SK-N-SH (cell line): ENCODE measurements around the gene FAM9A. TPM values are rescaled to one million over a fixed set of nuclear protein-coding genes. Genes with fewer than 3 reads are reported as not detected.

ENCODE experiments used
- CTCF ChIA-PET: fragments of 300-600, 350-600 bp; formaldehyde crosslinking; extraction: SDS; loops from one replicate; lab custom pipeline; 2021; lab: Yijun Ruan, JAX
- POLR2A ChIA-PET: fragments of 350-600 bp; sonication (Branson Sonifier 250); formaldehyde crosslinking; extraction: SDS; loops from one replicate; lab custom pipeline; 2020; ENCODE audit warnings: antibody characterized with exemption, inconsistent platforms; lab: Yijun Ruan, JAX
- DNase-seq: peaks from one replicate; pipeline ENCODE4 v3.0.0; 2012
- H2AFZ ChIP-seq: fragments of 200-600 bp; sonication (generic); 2 replicates; pipeline ENCODE4 v1.8.1; 2016; ENCODE audit warnings: antibody characterized with exemption, mild to moderate bottlenecking, low read depth
- H3F3A ChIP-seq: fragments of 200-600 bp; sonication (generic); replicated peaks from 2 replicates; pipeline ENCODE3; 2016; ENCODE audit warnings: antibody characterized with exemption, mild to moderate bottlenecking; ENCODE audit not compliant: insufficient read depth
- H3K27ac ChIP-seq, 2 experiments: fragments of 200-500 bp in 1 of 2; fragments of 200-600 bp in 1 of 2; sonication (Bioruptor generic) in 1 of 2; sonication (generic), shearing (Covaris generic) in 1 of 2; 2 replicates each; pipeline versions ENCODE4 v1.5.1 to v1.6.1; 2014 to 2016; ENCODE audit warnings: low read depth in 2 of 2, inconsistent platforms in 1 of 2, low read length in 1 of 2, mild to moderate bottlenecking in 1 of 2, mixed read lengths in 1 of 2
- H3K27me3 ChIP-seq: fragments of 200-600 bp; sonication (generic), shearing (Covaris generic); 2 replicates; pipeline ENCODE4 v1.6.1; 2016; ENCODE audit warnings: mixed run types; ENCODE audit not compliant: insufficient read depth
- H3K36me3 ChIP-seq, 2 experiments: fragments of 200-500 bp in 1 of 2; fragments of 200-600 bp in 1 of 2; sonication (Bioruptor generic) in 1 of 2; sonication (generic) in 1 of 2; replicated peaks in 1 of 2; 2 replicates each; pipeline versions ENCODE3 to v1.5.1; 2014 to 2016; ENCODE audit warnings: low read length in 1 of 2, mild to moderate bottlenecking in 1 of 2; ENCODE audit not compliant: insufficient read depth in 2 of 2, control insufficient read depth in 1 of 2
- H3K4me1 ChIP-seq, 2 experiments: fragments of 200-500 bp in 1 of 2; fragments of 200-600 bp in 1 of 2; sonication (Bioruptor generic) in 1 of 2; sonication (generic), shearing (Covaris generic) in 1 of 2; 2 replicates each; pipeline versions ENCODE4 v1.5.1 to v1.6.1; 2014 to 2016; ENCODE audit warnings: low read depth in 1 of 2, low read length in 1 of 2, mixed run types in 1 of 2; ENCODE audit not compliant: insufficient read depth in 2 of 2, control insufficient read depth in 1 of 2
- H3K4me2 ChIP-seq: fragments of 200-600 bp; sonication (generic), shearing (Covaris generic); 2 replicates; pipeline ENCODE4 v1.6.1; 2017; ENCODE audit warnings: mixed run types
- H3K4me3 ChIP-seq, 2 experiments: fragments of 200-500 bp in 1 of 2; fragments of 200-600 bp in 1 of 2; sonication (Bioruptor generic) in 1 of 2; sonication (generic), shearing (Covaris generic) in 1 of 2; 2 replicates each; pipeline versions ENCODE4 v1.5.1 to v1.8.1; 2014 to 2016; ENCODE audit warnings: low read depth in 2 of 2, inconsistent platforms in 1 of 2, low read length in 1 of 2, mild to moderate bottlenecking in 1 of 2, mixed read lengths in 1 of 2, moderate library complexity in 1 of 2
- H3K79me2 ChIP-seq: fragments of 200-600 bp; sonication (generic); 2 replicates; pipeline ENCODE4 v1.8.1; 2017; ENCODE audit warnings: mild to moderate bottlenecking; ENCODE audit not compliant: insufficient read depth
- H3K9ac ChIP-seq: fragments of 200-600 bp; sonication (generic); 2 replicates; pipeline ENCODE4 v1.6.1; 2017; ENCODE audit warnings: mixed run types
- H3K9me2 ChIP-seq: fragments of 200-600 bp; sonication (generic); 2 replicates; pipeline ENCODE4 v1.6.1; 2017; ENCODE audit warnings: mixed run types
- H3K9me3 ChIP-seq: fragments of 200-600 bp; sonication (generic); 2 replicates; pipeline ENCODE4 v1.6.1; 2017; ENCODE audit warnings: mixed run types, mild to moderate bottlenecking, moderate library complexity
- H4K20me1 ChIP-seq: fragments of 200-600 bp; sonication (generic); 2 replicates; pipeline ENCODE4 v1.6.1; 2017; ENCODE audit warnings: mild to moderate bottlenecking, mixed run types; ENCODE audit not compliant: insufficient read depth
- CTCF ChIP-seq: fragments of 200-600 bp; sonication (generic); IDR thresholded peaks from 2 replicates; pipeline ENCODE4 v1.6.1; 2017; ENCODE audit warnings: antibody characterized with exemption, mild to moderate bottlenecking, moderate library complexity
- ELF1 ChIP-seq: IDR thresholded peaks from 2 replicates; pipeline ENCODE4 v1.4.0; 2012
- EP300 ChIP-seq, 2 experiments: IDR thresholded peaks; 2 replicates each; pipeline versions ENCODE4 v1.4.0 to v1.6.1; 2012; ENCODE audit warnings: borderline replicate concordance in 1 of 2, low read depth in 1 of 2, low read length in 1 of 2
- FOSL2 ChIP-seq: IDR thresholded peaks from 2 replicates; pipeline ENCODE4 v1.4.0; 2012; ENCODE audit warnings: low read depth, mild to moderate bottlenecking, moderate library complexity, borderline replicate concordance
- FOXJ3 ChIP-seq: sonication (generic); formaldehyde crosslinking; IDR thresholded peaks from 2 replicates; pipeline ENCODE4 v1.5.1; 2020; ENCODE audit warnings: mild to moderate bottlenecking, missing genetic modification reagents
- FOXM1 ChIP-seq: IDR thresholded peaks from 2 replicates; pipeline ENCODE4 v1.4.0; 2012; ENCODE audit warnings: low read depth, mild to moderate bottlenecking
- GABPA ChIP-seq: IDR thresholded peaks from 2 replicates; pipeline ENCODE4 v1.4.0; 2012; ENCODE audit warnings: low read depth, mild to moderate bottlenecking
- GATA2 ChIP-seq: sonication (generic); formaldehyde crosslinking; IDR thresholded peaks from 2 replicates; pipeline ENCODE4 v1.5.0; 2020; ENCODE audit warnings: mild to moderate bottlenecking, missing genetic modification reagents
- MAX ChIP-seq: IDR thresholded peaks from 2 replicates; pipeline ENCODE4 v1.4.0; 2012; ENCODE audit warnings: low read depth
- MEF2A ChIP-seq: IDR thresholded peaks from 2 replicates; pipeline ENCODE4 v1.4.0; 2012; ENCODE audit warnings: low read depth, borderline replicate concordance
- NRF1 ChIP-seq: IDR thresholded peaks from 2 replicates; pipeline ENCODE4 v1.6.1; 2012; ENCODE audit warnings: low read depth, mild to moderate bottlenecking, low read length
- PBX3 ChIP-seq: IDR thresholded peaks from 2 replicates; pipeline ENCODE4; 2012
- TCF12 ChIP-seq: IDR thresholded peaks from 2 replicates; pipeline ENCODE4 v1.4.0; 2012
- TEAD4 ChIP-seq: IDR thresholded peaks from 2 replicates; pipeline ENCODE4 v1.4.0; 2012; ENCODE audit warnings: mild to moderate bottlenecking, borderline replicate concordance; ENCODE audit not compliant: insufficient read depth
- USF1 ChIP-seq: IDR thresholded peaks from 2 replicates; pipeline ENCODE4 v1.4.0; 2012; ENCODE audit warnings: low read depth, borderline replicate concordance
- WGBS: methylation state at CpG from one replicate; pipeline ENCODE4 v1.1.6; 2017; ENCODE audit warnings: low lambda C conversion rate; 5-methylcytosine and 5-hydroxymethylcytosine counted together
- polyA plus RNA-seq, 3 experiments: library from polyadenylated mRNA; depleted of rRNA; stranded (reverse); fragments of >200 nt; gene quantifications; 2 replicates each; pipeline ENCODE4 v1.2.3, GENCODE V29; 2012

Gene FAM9A
- not detected in 2 replicates for polyA plus RNA-seq (2012; rRNA removed)
- not detected in 2 replicates for polyA plus RNA-seq (2012; cell fraction: cytosol; rRNA removed)
- not detected in 2 replicates for polyA plus RNA-seq (2012; cell fraction: nucleus; rRNA removed)

- no peak within 1 kb of the TSS for H3K9ac ChIP-seq
- no peaks in the 10 kb centered on the region for H3K36me3 ChIP-seq
- CTCF ChIA-PET: no interaction called here
- H4K20me1 ChIP-seq: no peaks in the 10 kb centered on the region
- no peaks in the 10 kb centered on the region for H3F3A ChIP-seq
- POLR2A ChIA-PET: no interaction called here
- no peak for TF ChIP-seq MAX
- no peak for TF ChIP-seq ELF1
- no peak for TF ChIP-seq TEAD4
- TF ChIP-seq NRF1: no peak
- no peak for TF ChIP-seq TCF12
- no peak within 1 kb of the TSS for H3K27ac ChIP-seq
- no peaks in the 10 kb centered on the region for H3K9me2 ChIP-seq
- DNase-seq: no peak
- no peaks in the 10 kb centered on the region for H3K9me3 ChIP-seq
- H3K27me3 ChIP-seq: no peaks in the 10 kb centered on the region
- H3K4me2 ChIP-seq: no peak within 1 kb of the TSS
- no peak within 1 kb of the TSS for H2AFZ ChIP-seq
- WGBS: 81% methylated on average over 18 of the region's 32 CpGs
- no peaks in the 10 kb centered on the region for H3K79me2 ChIP-seq
- H3K4me3 ChIP-seq: no peak within 1 kb of the TSS
- no peaks in the 10 kb centered on the region for H3K4me1 ChIP-seq
These were observed at the start of gene FAM9A for GRCh38 chrX:8801041-8801599. TSS of gene FAM9A (minus strand) at chrX:8801383. CDS start at chrX:8800171, 1,212 bp downstream.

GRCh38 chrX:8850478-8850877 is 49.3 kb upstream of the FAM9A start:
- Histone ChIP-seq H3K36me3 (no peaks in the 10 kb centered on the region), H3K4me1 (no peaks in the 10 kb centered on the region), H3K4me2 (no peak overlapping the region), H4K20me1 (no peaks in the 10 kb centered on the region), H3F3A (no peaks in the 10 kb centered on the region), H3K27me3 (no peaks in the 10 kb centered on the region; the same call in 1 of the 2 replicates), H3K79me2 (no peaks in the 10 kb centered on the region), H3K27ac (no peak overlapping the region), H3K9me2 (no peaks in the 10 kb centered on the region), H2AFZ (no peak overlapping the region)
- DNase-seq: no peak
- WGBS: 23% methylated on average over 6 of the region's 6 CpGs
- CTCF ChIA-PET: no interaction called here
- TF ChIP-seq CTCF (no peak), USF1 (no peak), GATA2 (CRISPR knock-in tag) (no peak), FOXM1 (no peak), NRF1 (no peak), EP300 (IDR thresholded peaks at IDR 0.05; ENCODE audit: borderline replicate concordance in 1 of 2, low read depth in 1 of 2, low read length in 1 of 2) (no peak), FOSL2 (no peak), GABPA (no peak), MEF2A (no peak), FOXJ3 (no peak), PBX3 (no peak)
- TF ChIP-seq, all 33 proteins: peak for 0
- H3K9ac ChIP-seq: no peak overlapping the region
- POLR2A ChIA-PET: no interaction called here
- H3K9me3 ChIP-seq: no peaks in the 10 kb centered on the region
- H3K4me3 ChIP-seq: no peak overlapping the region
